Spleen (tissue), 7 donors: Measurements from ENCODE around the gene APP.

Source experiments
- POLR2AphosphoS5 ChIP-seq, 3 donors: sonication (generic); formaldehyde crosslinking; IDR thresholded peaks; one replicate each; pipeline ENCODE4 v1.5.1; 2017; ENCODE audit warnings: antibody characterized with exemption in 3 of 3
- TF ChIP-seq, protein P1 (sequence below), 11 experiments: fragments of 200-600 bp in 7 of 11; fragments of 450-650 bp in 4 of 11; sonication (generic) in 4 of 11; IDR thresholded peaks in 8 of 11; conservative IDR thresholded peaks in 3 of 11; 1 replicate in 7 of 11; 2 replicates in 4 of 11; pipeline versions ENCODE4 v1.4.0 to v1.8.0; 2016 to 2021; ENCODE audit warnings: antibody characterized with exemption in 11 of 11, inconsistent platforms in 4 of 11, mild to moderate bottlenecking in 1 of 11
- donor health status: DM: no; HTN: no; CAD: no; lungs with moderate emphysema.
- donor health status: DM: no; HTN: no; CAD: no.
- donor health status: DM: no; HTN: no; CAD: no.

DNA sequence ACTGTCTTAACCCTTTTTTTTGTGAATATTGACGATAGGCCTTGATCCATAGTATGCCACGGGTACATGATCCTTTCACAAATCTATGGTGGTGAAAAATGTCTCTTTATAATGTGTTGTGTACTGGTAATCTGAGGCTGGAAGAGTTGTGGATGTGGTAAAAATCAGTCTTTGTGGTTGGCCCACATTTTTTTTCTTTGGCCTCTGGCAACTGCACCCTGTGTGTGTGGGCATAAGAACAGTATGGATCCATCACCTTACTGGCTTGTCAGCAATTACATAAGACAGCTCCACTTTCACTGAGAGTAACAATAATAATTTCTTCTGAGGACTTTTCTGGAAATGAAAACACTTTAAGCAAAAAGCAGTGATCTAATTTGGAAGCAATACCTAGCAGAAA lies 334.2 kb downstream of the APP start:
- TF ChIP-seq POLR2AphosphoS5 (IDR thresholded peaks at IDR 0.05) = no peak
- TF ChIP-seq, protein P1, sequence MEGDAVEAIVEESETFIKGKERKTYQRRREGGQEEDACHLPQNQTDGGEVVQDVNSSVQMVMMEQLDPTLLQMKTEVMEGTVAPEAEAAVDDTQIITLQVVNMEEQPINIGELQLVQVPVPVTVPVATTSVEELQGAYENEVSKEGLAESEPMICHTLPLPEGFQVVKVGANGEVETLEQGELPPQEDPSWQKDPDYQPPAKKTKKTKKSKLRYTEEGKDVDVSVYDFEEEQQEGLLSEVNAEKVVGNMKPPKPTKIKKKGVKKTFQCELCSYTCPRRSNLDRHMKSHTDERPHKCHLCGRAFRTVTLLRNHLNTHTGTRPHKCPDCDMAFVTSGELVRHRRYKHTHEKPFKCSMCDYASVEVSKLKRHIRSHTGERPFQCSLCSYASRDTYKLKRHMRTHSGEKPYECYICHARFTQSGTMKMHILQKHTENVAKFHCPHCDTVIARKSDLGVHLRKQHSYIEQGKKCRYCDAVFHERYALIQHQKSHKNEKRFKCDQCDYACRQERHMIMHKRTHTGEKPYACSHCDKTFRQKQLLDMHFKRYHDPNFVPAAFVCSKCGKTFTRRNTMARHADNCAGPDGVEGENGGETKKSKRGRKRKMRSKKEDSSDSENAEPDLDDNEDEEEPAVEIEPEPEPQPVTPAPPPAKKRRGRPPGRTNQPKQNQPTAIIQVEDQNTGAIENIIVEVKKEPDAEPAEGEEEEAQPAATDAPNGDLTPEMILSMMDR (IDR thresholded peaks at IDR 0.05 in 8 of 11, conservative IDR thresholded peaks at IDR 0.05 in 3 of 11) = no peak
